ENCODE results near the gene SMARCD1. TPM values are rescaled to one million over a fixed set of nuclear protein-coding genes. Genes with fewer than 3 reads are reported as not detected.

SMARCD1 gene
- total and polyA plus RNA-seq, 9 of the 15 experiments (the other 6 are each of a cell fraction or from before 2014, with no cell fraction given) = 0.86 to 91.7 (median 48.0) TPM

- TF ChIP-seq, protein P1, sequence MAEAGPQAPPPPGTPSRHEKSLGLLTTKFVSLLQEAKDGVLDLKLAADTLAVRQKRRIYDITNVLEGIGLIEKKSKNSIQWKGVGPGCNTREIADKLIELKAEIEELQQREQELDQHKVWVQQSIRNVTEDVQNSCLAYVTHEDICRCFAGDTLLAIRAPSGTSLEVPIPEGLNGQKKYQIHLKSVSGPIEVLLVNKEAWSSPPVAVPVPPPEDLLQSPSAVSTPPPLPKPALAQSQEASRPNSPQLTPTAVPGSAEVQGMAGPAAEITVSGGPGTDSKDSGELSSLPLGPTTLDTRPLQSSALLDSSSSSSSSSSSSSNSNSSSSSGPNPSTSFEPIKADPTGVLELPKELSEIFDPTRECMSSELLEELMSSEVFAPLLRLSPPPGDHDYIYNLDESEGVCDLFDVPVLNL (CRISPR knock-in tag; IDR thresholded peaks at IDR 0.05; ENCODE audit: low read depth) = 0 out of 2 replicates have a peak, but pooled peaks have one; percentile 26
- TF ChIP-seq ARID4B (CRISPR knock-in tag; IDR thresholded peaks at IDR 0.05) = peak; percentile 27; the same call in 1 of the 2 replicates
- peak in 1 of 2 experiments; percentile 53; a peak in 1 of 4 replicates for TF ChIP-seq FOXA3 (CRISPR knock-in tag; conservative IDR thresholded peaks at IDR 0.05 in 1 of 2, IDR thresholded peaks at IDR 0.05 in 1 of 2)
- peak; percentile 23; the same call in 1 of the 2 replicates for TF ChIP-seq VEZF1 (CRISPR knock-in tag; IDR thresholded peaks at IDR 0.05)
- peak; percentile 67; the same call in 1 of the 2 replicates for TF ChIP-seq CC2D1A (IDR thresholded peaks at IDR 0.05)
- peak; percentile 67 for TF ChIP-seq ELF1 (tag; IDR thresholded peaks at IDR 0.05)
- no peak for TF ChIP-seq MAFK (IDR thresholded peaks at IDR 0.05; ENCODE audit: low read length)
- peak; percentile 35; the same call in 1 of the 2 replicates for TF ChIP-seq JUND (IDR thresholded peaks at IDR 0.05; ENCODE audit: borderline replicate concordance, low read depth, low read length)
- TF ChIP-seq JUND (tag; IDR thresholded peaks at IDR 0.05; ENCODE audit: borderline replicate concordance, low read depth, low read length) = peak; percentile 36; the same call in 1 of the 3 replicates
- peak; percentile 91 to 93 for TF ChIP-seq ETV6 (IDR thresholded peaks at IDR 0.05; ENCODE audit: borderline replicate concordance in 1 of 2, low read depth in 2 of 2, low read length in 1 of 2)
- no peak for TF ChIP-seq ETV6 (CRISPR knock-in tag; IDR thresholded peaks at IDR 0.05; ENCODE audit: borderline replicate concordance)
- no peak for TF ChIP-seq SNAPC5 (CRISPR knock-in tag; IDR thresholded peaks at IDR 0.05)
- no peak for TF ChIP-seq DACH1 (IDR thresholded peaks at IDR 0.05; ENCODE audit: partially characterized antibody)
- TF ChIP-seq TEAD4 (IDR thresholded peaks at IDR 0.05; ENCODE audit: low read length) = no peak; the same call in 1 of the 2 replicates
- 0 out of 2 replicates have a peak, but pooled peaks have one; percentile 59 for TF ChIP-seq TEAD4 (CRISPR knock-in tag; IDR thresholded peaks at IDR 0.05; ENCODE audit: borderline replicate concordance)
- 0 out of 4 replicates have a peak, but pooled peaks of 1 of the 2 experiments have one; percentile 12 for TF ChIP-seq TRIM24 (IDR thresholded peaks at IDR 0.05)
- TF ChIP-seq CBFB (CRISPR knock-in tag; IDR thresholded peaks at IDR 0.05) = 0 out of 2 replicates have a peak, but pooled peaks have one; percentile 48
- peak; percentile 39 for TF ChIP-seq ARID1B (IDR thresholded peaks at IDR 0.05)
- TF ChIP-seq CREB1 (IDR thresholded peaks at IDR 0.05) = no peak
- 0 out of 2 replicates have a peak, but pooled peaks have one; percentile 26 for TF ChIP-seq CREB1 (CRISPR knock-in tag; IDR thresholded peaks at IDR 0.05)
These were observed 14.7 kb upstream of the SMARCD1 start (continued) for GRCh38 chr12:50070314-50071060.

Measured in K562 (cell line).